Measurements from ENCODE around the gene SYNGR2. TPM values are rescaled to one million over a fixed set of nuclear protein-coding genes. Genes with fewer than 3 reads are reported as not detected.
A peak's percentile ranks its signal among the peaks of the same experiment; 100 is the strongest.

SYNGR2 gene
- total RNA-seq, 1 donor: 3.3 TPM

- Histone ChIP-seq H2AFZ (ENCODE audit: low read length) (no peak overlapping the region), H4K20me1 (ENCODE audit: insufficient read depth, low read length) (no peaks in the 10 kb centered on the region), H3K4me2 (ENCODE audit: insufficient read depth, low read length) (no peak overlapping the region), H3K9me3 (ENCODE audit: low read depth, low read length) (no peaks in the 10 kb centered on the region), H3K4me1 (ENCODE audit: insufficient read depth, low read length) (no peaks in the 10 kb centered on the region), H3K27ac (ENCODE audit: low read depth, low read length) (no peak overlapping the region), H3K4me3 (ENCODE audit: insufficient read depth, low read length) (no peak overlapping the region), H3K27me3 (ENCODE audit: insufficient read depth, low read length) (peaks cover 5% of the 10 kb centered on the region), H3K36me3 (ENCODE audit: insufficient read depth, low read length) (no peaks in the 10 kb centered on the region), H3K79me2 (ENCODE audit: insufficient read depth, low read length) (no peaks in the 10 kb centered on the region)
- no peak for TF ChIP-seq CTCF (IDR thresholded peaks at IDR 0.05; ENCODE audit: extremely low read depth, low read depth, low read length)
- DNase-seq (ENCODE audit: insufficient read length, low spot score, missing footprints): peak; percentile 93
Observed at GRCh38 chr17:78144147-78144719, 24.1 kb upstream of the SYNGR2 start.

- H3K27ac ChIP-seq (ENCODE audit: low read depth, low read length): no peak overlapping the region
- no peaks in the 10 kb centered on the region for H3K36me3 ChIP-seq (ENCODE audit: insufficient read depth, low read length)
- H3K79me2 ChIP-seq (ENCODE audit: insufficient read depth, low read length): no peaks in the 10 kb centered on the region
- H3K9me3 ChIP-seq (ENCODE audit: low read depth, low read length): no peaks in the 10 kb centered on the region
- H2AFZ ChIP-seq (ENCODE audit: low read length): no peak overlapping the region
- H3K27me3 ChIP-seq (ENCODE audit: insufficient read depth, low read length): peaks cover 5% of the 10 kb centered on the region
- H3K4me1 ChIP-seq (ENCODE audit: insufficient read depth, low read length): no peaks in the 10 kb centered on the region
- TF ChIP-seq CTCF (IDR thresholded peaks at IDR 0.05; ENCODE audit: extremely low read depth, low read depth, low read length): no peak
- H4K20me1 ChIP-seq (ENCODE audit: insufficient read depth, low read length): no peaks in the 10 kb centered on the region
- H3K4me3 ChIP-seq (ENCODE audit: insufficient read depth, low read length): no peak overlapping the region
- no peak overlapping the region for H3K4me2 ChIP-seq (ENCODE audit: insufficient read depth, low read length)
- DNase-seq (ENCODE audit: insufficient read length, low spot score, missing footprints): peak; percentile 78
Observed at GRCh38 chr17:78144736-78145641, 23.4 kb upstream of the SYNGR2 start.

GRCh38 chr17:78146471-78146869 lies 21.9 kb upstream of the SYNGR2 start:
- no peak overlapping the region for H2AFZ ChIP-seq (ENCODE audit: low read length)
- peaks cover 5% of the 10 kb centered on the region for H3K27me3 ChIP-seq (ENCODE audit: insufficient read depth, low read length)
- no peaks in the 10 kb centered on the region for H3K9me3 ChIP-seq (ENCODE audit: low read depth, low read length)
- H3K4me1 ChIP-seq (ENCODE audit: insufficient read depth, low read length): no peaks in the 10 kb centered on the region
- no peak overlapping the region for H3K4me3 ChIP-seq (ENCODE audit: insufficient read depth, low read length)
- H3K27ac ChIP-seq (ENCODE audit: low read depth, low read length): no peak overlapping the region
- TF ChIP-seq CTCF (IDR thresholded peaks at IDR 0.05; ENCODE audit: extremely low read depth, low read depth, low read length): no peak
- H3K4me2 ChIP-seq (ENCODE audit: insufficient read depth, low read length): no peak overlapping the region
- no peaks in the 10 kb centered on the region for H3K79me2 ChIP-seq (ENCODE audit: insufficient read depth, low read length)
- no peaks in the 10 kb centered on the region for H4K20me1 ChIP-seq (ENCODE audit: insufficient read depth, low read length)
- DNase-seq (ENCODE audit: insufficient read length, low spot score, missing footprints): peak; percentile 11
- no peaks in the 10 kb centered on the region for H3K36me3 ChIP-seq (ENCODE audit: insufficient read depth, low read length)

GRCh38 chr17:78146881-78147280 lies 21.5 kb upstream of the SYNGR2 start:
- no peaks in the 10 kb centered on the region for H3K79me2 ChIP-seq (ENCODE audit: insufficient read depth, low read length)
- DNase-seq (ENCODE audit: insufficient read length, low spot score, missing footprints): no peak
- peaks cover 5% of the 10 kb centered on the region for H3K27me3 ChIP-seq (ENCODE audit: insufficient read depth, low read length)
- H4K20me1 ChIP-seq (ENCODE audit: insufficient read depth, low read length): no peaks in the 10 kb centered on the region
- no peaks in the 10 kb centered on the region for H3K36me3 ChIP-seq (ENCODE audit: insufficient read depth, low read length)
- no peak overlapping the region for H2AFZ ChIP-seq (ENCODE audit: low read length)
- TF ChIP-seq CTCF (IDR thresholded peaks at IDR 0.05; ENCODE audit: extremely low read depth, low read depth, low read length): no peak
- H3K9me3 ChIP-seq (ENCODE audit: low read depth, low read length): no peaks in the 10 kb centered on the region
- H3K4me1 ChIP-seq (ENCODE audit: insufficient read depth, low read length): no peaks in the 10 kb centered on the region
- H3K4me2 ChIP-seq (ENCODE audit: insufficient read depth, low read length): no peak overlapping the region
- H3K4me3 ChIP-seq (ENCODE audit: insufficient read depth, low read length): no peak overlapping the region
- no peak overlapping the region for H3K27ac ChIP-seq (ENCODE audit: low read depth, low read length)
